H1 (cell line): ENCODE data around the gene EGFR. TPM values are rescaled to one million over a fixed set of nuclear protein-coding genes. Genes with fewer than 3 reads are reported as not detected.

Source experiments
- BCL11A ChIP-seq, 2 experiments: IDR thresholded peaks; one replicate each; pipeline ENCODE4 v1.6.1; 2011; ENCODE audit warnings: low read depth in 2 of 2, low read length in 2 of 2, mild to moderate bottlenecking in 2 of 2
- CHD2 ChIP-seq: IDR thresholded peaks from 2 replicates; pipeline ENCODE4 v1.6.1; 2012; ENCODE audit warnings: low read length, improper control_type of control experiment
- HDAC2 ChIP-seq, 2 experiments: fragments of 300-600 bp in 1 of 2; sonication (generic) in 1 of 2; IDR thresholded peaks; 2 replicates each; pipeline ENCODE4 v1.6.1; 2011 to 2012; ENCODE audit warnings: low read depth in 2 of 2, low read length in 2 of 2, mild to moderate bottlenecking in 2 of 2, moderate library complexity in 2 of 2, borderline replicate concordance in 1 of 2, inconsistent platforms in 1 of 2
- POLR2AphosphoS5 ChIP-seq: IDR thresholded peaks from 2 replicates; pipeline ENCODE4 v1.6.1; 2011; ENCODE audit warnings: low read depth, low read length
- SP1 ChIP-seq: IDR thresholded peaks from 2 replicates; pipeline ENCODE4 v1.6.1; 2011; ENCODE audit warnings: low read depth, low read length
- TEAD4 ChIP-seq: IDR thresholded peaks from 2 replicates; pipeline ENCODE4 v1.6.1; 2012; ENCODE audit warnings: low read depth, low read length, inconsistent platforms, mixed read lengths
- polyA plus RNA-seq, 7 experiments: library from polyadenylated mRNA; depleted of rRNA in 3 of 7; stranded (reverse) in 5 of 7; unstranded in 2 of 7; fragments of >200 nt in 5 of 7; fragments of 200-250 nt in 2 of 7; gene quantifications; 1 replicate in 5 of 7; 2 replicates in 1 of 7; 4 replicates in 1 of 7; pipeline versions ENCODE4 v1.2.1 to v1.2.3, GENCODE V29; 2011 to 2013; ENCODE audit warnings: missing spikeins in 2 of 7, mixed read lengths in 2 of 7
- total RNA-seq: library from RNA; stranded (reverse); fragmentation: NEBNext Ultra II Directional; extraction: Animal tissue kit (Norgen Biotek cat#: 25700); gene quantifications from 2 replicates; pipeline ENCODE4 v1.2.1, GENCODE V29; 2021
- TF ChIP-seq, protein P1 (sequence below): fragments of 300-600 bp; sonication (generic); IDR thresholded peaks from 2 replicates; pipeline ENCODE4 v1.7.1; 2012; ENCODE audit warnings: low read length, moderate library complexity, mild to moderate bottlenecking, inconsistent platforms; ENCODE audit not compliant: insufficient replicate concordance
- TF ChIP-seq, protein P2 (sequence below): IDR thresholded peaks from 2 replicates; pipeline ENCODE4 v1.6.1; 2011; ENCODE audit warnings: low read depth, mild to moderate bottlenecking, low read length; ENCODE audit not compliant: insufficient read depth

The EGFR gene
- total and polyA plus RNA-seq, 2 of the 8 experiments (the other 6 are each of a cell fraction or from before 2014, with no cell fraction given): 1.9 to 5.8 TPM

DNA sequence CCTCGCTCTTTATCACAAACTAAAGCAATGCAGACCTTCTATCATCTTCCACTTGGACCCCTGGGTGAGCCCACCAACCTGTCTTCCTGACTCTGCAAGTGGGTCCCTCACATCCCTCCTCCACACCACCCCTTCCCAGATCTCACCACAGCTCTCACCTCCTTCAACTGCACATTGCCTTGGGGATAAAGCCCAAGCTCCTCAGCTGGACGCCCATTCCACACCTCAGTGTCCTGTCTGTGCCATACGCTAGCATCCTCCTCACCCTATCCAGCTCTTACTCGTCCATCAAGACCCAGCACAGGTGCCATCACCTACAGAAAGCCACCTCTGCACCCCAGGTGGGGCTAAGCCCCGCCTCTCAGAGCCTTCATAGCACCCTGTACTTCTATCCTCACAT lies 205.3 kb downstream of the EGFR start (continued):
- TF ChIP-seq, protein P1, sequence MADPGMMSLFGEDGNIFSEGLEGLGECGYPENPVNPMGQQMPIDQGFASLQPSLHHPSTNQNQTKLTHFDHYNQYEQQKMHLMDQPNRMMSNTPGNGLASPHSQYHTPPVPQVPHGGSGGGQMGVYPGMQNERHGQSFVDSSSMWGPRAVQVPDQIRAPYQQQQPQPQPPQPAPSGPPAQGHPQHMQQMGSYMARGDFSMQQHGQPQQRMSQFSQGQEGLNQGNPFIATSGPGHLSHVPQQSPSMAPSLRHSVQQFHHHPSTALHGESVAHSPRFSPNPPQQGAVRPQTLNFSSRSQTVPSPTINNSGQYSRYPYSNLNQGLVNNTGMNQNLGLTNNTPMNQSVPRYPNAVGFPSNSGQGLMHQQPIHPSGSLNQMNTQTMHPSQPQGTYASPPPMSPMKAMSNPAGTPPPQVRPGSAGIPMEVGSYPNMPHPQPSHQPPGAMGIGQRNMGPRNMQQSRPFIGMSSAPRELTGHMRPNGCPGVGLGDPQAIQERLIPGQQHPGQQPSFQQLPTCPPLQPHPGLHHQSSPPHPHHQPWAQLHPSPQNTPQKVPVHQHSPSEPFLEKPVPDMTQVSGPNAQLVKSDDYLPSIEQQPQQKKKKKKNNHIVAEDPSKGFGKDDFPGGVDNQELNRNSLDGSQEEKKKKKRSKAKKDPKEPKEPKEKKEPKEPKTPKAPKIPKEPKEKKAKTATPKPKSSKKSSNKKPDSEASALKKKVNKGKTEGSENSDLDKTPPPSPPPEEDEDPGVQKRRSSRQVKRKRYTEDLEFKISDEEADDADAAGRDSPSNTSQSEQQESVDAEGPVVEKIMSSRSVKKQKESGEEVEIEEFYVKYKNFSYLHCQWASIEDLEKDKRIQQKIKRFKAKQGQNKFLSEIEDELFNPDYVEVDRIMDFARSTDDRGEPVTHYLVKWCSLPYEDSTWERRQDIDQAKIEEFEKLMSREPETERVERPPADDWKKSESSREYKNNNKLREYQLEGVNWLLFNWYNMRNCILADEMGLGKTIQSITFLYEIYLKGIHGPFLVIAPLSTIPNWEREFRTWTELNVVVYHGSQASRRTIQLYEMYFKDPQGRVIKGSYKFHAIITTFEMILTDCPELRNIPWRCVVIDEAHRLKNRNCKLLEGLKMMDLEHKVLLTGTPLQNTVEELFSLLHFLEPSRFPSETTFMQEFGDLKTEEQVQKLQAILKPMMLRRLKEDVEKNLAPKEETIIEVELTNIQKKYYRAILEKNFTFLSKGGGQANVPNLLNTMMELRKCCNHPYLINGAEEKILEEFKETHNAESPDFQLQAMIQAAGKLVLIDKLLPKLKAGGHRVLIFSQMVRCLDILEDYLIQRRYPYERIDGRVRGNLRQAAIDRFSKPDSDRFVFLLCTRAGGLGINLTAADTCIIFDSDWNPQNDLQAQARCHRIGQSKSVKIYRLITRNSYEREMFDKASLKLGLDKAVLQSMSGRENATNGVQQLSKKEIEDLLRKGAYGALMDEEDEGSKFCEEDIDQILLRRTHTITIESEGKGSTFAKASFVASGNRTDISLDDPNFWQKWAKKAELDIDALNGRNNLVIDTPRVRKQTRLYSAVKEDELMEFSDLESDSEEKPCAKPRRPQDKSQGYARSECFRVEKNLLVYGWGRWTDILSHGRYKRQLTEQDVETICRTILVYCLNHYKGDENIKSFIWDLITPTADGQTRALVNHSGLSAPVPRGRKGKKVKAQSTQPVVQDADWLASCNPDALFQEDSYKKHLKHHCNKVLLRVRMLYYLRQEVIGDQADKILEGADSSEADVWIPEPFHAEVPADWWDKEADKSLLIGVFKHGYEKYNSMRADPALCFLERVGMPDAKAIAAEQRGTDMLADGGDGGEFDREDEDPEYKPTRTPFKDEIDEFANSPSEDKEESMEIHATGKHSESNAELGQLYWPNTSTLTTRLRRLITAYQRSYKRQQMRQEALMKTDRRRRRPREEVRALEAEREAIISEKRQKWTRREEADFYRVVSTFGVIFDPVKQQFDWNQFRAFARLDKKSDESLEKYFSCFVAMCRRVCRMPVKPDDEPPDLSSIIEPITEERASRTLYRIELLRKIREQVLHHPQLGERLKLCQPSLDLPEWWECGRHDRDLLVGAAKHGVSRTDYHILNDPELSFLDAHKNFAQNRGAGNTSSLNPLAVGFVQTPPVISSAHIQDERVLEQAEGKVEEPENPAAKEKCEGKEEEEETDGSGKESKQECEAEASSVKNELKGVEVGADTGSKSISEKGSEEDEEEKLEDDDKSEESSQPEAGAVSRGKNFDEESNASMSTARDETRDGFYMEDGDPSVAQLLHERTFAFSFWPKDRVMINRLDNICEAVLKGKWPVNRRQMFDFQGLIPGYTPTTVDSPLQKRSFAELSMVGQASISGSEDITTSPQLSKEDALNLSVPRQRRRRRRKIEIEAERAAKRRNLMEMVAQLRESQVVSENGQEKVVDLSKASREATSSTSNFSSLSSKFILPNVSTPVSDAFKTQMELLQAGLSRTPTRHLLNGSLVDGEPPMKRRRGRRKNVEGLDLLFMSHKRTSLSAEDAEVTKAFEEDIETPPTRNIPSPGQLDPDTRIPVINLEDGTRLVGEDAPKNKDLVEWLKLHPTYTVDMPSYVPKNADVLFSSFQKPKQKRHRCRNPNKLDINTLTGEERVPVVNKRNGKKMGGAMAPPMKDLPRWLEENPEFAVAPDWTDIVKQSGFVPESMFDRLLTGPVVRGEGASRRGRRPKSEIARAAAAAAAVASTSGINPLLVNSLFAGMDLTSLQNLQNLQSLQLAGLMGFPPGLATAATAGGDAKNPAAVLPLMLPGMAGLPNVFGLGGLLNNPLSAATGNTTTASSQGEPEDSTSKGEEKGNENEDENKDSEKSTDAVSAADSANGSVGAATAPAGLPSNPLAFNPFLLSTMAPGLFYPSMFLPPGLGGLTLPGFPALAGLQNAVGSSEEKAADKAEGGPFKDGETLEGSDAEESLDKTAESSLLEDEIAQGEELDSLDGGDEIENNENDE: no peak
- no peak for TF ChIP-seq TEAD4
- no peak for TF ChIP-seq BCL11A (IDR thresholded peaks at IDR 0.05; ENCODE audit: low read depth in 2 of 2, low read length in 2 of 2)
- TF ChIP-seq POLR2AphosphoS5: no peak
- TF ChIP-seq HDAC2 (IDR thresholded peaks at IDR 0.05; ENCODE audit: borderline replicate concordance in 1 of 2, low read depth in 2 of 2, low read length in 2 of 2): no peak
- TF ChIP-seq CHD2: no peak
- TF ChIP-seq SP1: no peak
- TF ChIP-seq, protein P2, sequence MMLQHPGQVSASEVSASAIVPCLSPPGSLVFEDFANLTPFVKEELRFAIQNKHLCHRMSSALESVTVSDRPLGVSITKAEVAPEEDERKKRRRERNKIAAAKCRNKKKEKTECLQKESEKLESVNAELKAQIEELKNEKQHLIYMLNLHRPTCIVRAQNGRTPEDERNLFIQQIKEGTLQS: no peak
